Measurements from ENCODE around the gene RANGRF. TPM values are rescaled to one million over a fixed set of nuclear protein-coding genes. Genes with fewer than 3 reads are reported as not detected.
A peak's percentile ranks its signal among the peaks of the same experiment; 100 is the strongest.
"Not testable (repeated sequence)": the region's sequence is repeated elsewhere in the genome, so short reads cannot be mapped to it uniquely, and the experiment has no call there.

RANGRF gene
- total RNA-seq, result 10 to 100 TPM; 24.1 to 29.9 TPM

GRCh38 chr17:8288336-8289102 lies at the start of gene RANGRF:
Gene RANGRF, plus strand, starts transcription at chr17:8288670. Its CDS starts 119 bp downstream, at chr17:8288789.
- TF ChIP-seq CTCF (IDR thresholded peaks at IDR 0.05), result no peak
- DNase-seq (ENCODE audit: low spot score), result peak; percentile 91
- H3K36me3 ChIP-seq, result no peaks in the 10 kb centered on the region
- H3K27ac ChIP-seq, result peak within 1 kb of the TSS; percentile 92 to 97
- H3K4me3 ChIP-seq, result peak within 1 kb of the TSS; percentile 71 to 79
- H3K27me3 ChIP-seq, result no peaks in the 10 kb centered on the region
- H3K9me3 ChIP-seq, result no peaks in the 10 kb centered on the region
- H3K4me1 ChIP-seq, result peaks cover 0 to 20% of the 10 kb centered on the region in 2 donors

GRCh38 chr17:8243827-8244226 lies 44.6 kb upstream of the RANGRF start:
- no peak for TF ChIP-seq CTCF (IDR thresholded peaks at IDR 0.05)
- H3K4me1 ChIP-seq, result peaks cover 0 to 9% of the 10 kb centered on the region in 2 donors
- no peak overlapping the region for H3K27ac ChIP-seq
- H3K27me3 ChIP-seq, result no peaks in the 10 kb centered on the region
- H3K9me3 ChIP-seq, result no peaks in the 10 kb centered on the region
- peaks cover 27% of the 10 kb centered on the region for H3K36me3 ChIP-seq
- no peak for DNase-seq (ENCODE audit: low spot score)
- H3K4me3 ChIP-seq, result no peak overlapping the region

- H3K36me3 ChIP-seq, result peaks cover 19% of the 10 kb centered on the region
- no peak overlapping the region for H3K27ac ChIP-seq
- H3K4me1 ChIP-seq, result peaks cover 0 to 14% of the 10 kb centered on the region in 2 donors
- no peak overlapping the region for H3K4me3 ChIP-seq
- H3K27me3 ChIP-seq, result no peaks in the 10 kb centered on the region
- DNase-seq (ENCODE audit: low spot score), result no peak
- TF ChIP-seq CTCF (IDR thresholded peaks at IDR 0.05), result no peak
- no peaks in the 10 kb centered on the region for H3K9me3 ChIP-seq
These were observed 43.7 kb upstream of the RANGRF start for GRCh38 chr17:8244768-8245167.

GRCh38 chr17:8248751-8249607 lies 39.5 kb upstream of the RANGRF start, which contains the start of gene PFAS:
Gene PFAS, plus strand, starts transcription at chr17:8249289. Its CDS starts 4,649 bp downstream, at chr17:8253938.
- peak within 1 kb of the TSS; percentile 69 to 72 for H3K4me3 ChIP-seq
- H3K4me1 ChIP-seq, result peaks cover 0 to 18% of the 10 kb centered on the region in 2 donors
- H3K27ac ChIP-seq, result peak within 1 kb of the TSS; percentile 97 to 98
- DNase-seq (ENCODE audit: low spot score), result peak; percentile 96
- no peaks in the 10 kb centered on the region for H3K9me3 ChIP-seq
- peaks cover 7% of the 10 kb centered on the region for H3K36me3 ChIP-seq
- H3K27me3 ChIP-seq, result no peaks in the 10 kb centered on the region
- no peak for TF ChIP-seq CTCF (IDR thresholded peaks at IDR 0.05)

- H3K4me3 ChIP-seq, result peak overlapping the region; percentile 69 to 72
- H3K27me3 ChIP-seq, result no peaks in the 10 kb centered on the region
- no peak for DNase-seq (ENCODE audit: low spot score)
- no peaks in the 10 kb centered on the region for H3K9me3 ChIP-seq
- peak overlapping the region; percentile 97 to 98 for H3K27ac ChIP-seq
- TF ChIP-seq CTCF (IDR thresholded peaks at IDR 0.05), result no peak
- H3K36me3 ChIP-seq, result peaks cover 12% of the 10 kb centered on the region
- H3K4me1 ChIP-seq, result peaks cover 0 to 18% of the 10 kb centered on the region in 2 donors
These were observed 38.6 kb upstream of the RANGRF start for GRCh38 chr17:8249621-8250500.

GRCh38 chr17:8251411-8251810 lies 37.1 kb upstream of the RANGRF start:
- Histone ChIP-seq H3K36me3 (peaks cover 24% of the 10 kb centered on the region), H3K4me1 (peaks cover 0 to 18% of the 10 kb centered on the region in 2 donors)
- not testable (repeated sequence) for H3K9me3 ChIP-seq; DNase-seq (ENCODE audit: low spot score); H3K27ac ChIP-seq; H3K27me3 ChIP-seq; H3K4me3 ChIP-seq

Data from right atrium auricular region (tissue), 2 donors.